PC-9 (cell line): ENCODE measurements around the gene ELF2.

Experiments
- CTCF ChIP-seq: fragments of 200-600 bp; sonication (generic); conservative IDR thresholded peaks from 2 replicates; pipeline ENCODE4 v1.6.1; 2017; ENCODE audit warnings: mixed run types, antibody characterized with exemption, mild to moderate bottlenecking, moderate library complexity
- EZH2 ChIP-seq: fragments of 200-600 bp; sonication (generic); IDR thresholded peaks from 2 replicates; pipeline ENCODE4 v1.8.0; 2017; ENCODE audit warnings: antibody characterized with exemption, low read depth

GRCh38 chr4:139038874-139039443 is 138.1 kb downstream of the ELF2 start:
- TF ChIP-seq CTCF (no peak), EZH2 (no peak)
